ENCODE data around the gene YPEL1.
"Not testable (repeated sequence)": the region's sequence is repeated elsewhere in the genome, so short reads cannot be mapped to it uniquely, and the experiment has no call there.

Gene YPEL1

GRCh38 chr22:21725956-21726649, 9.5 kb downstream of the YPEL1 start:
- TF ChIP-seq POLR2AphosphoS5 (IDR thresholded peaks at IDR 0.05; ENCODE audit: low read depth, low read length) (no peak), POU2F2 (IDR thresholded peaks at IDR 0.05; ENCODE audit: low read depth, low read length) (no peak), TAF1 (IDR thresholded peaks at IDR 0.05; ENCODE audit: low read depth, low read length) (no peak)
- FAIRE-seq: no peak
- DNase-seq (ENCODE audit: insufficient read length, low spot score): no peak

- FAIRE-seq; DNase-seq (ENCODE audit: insufficient read length, low spot score): not testable (repeated sequence)
These were observed 11.1 kb downstream of the YPEL1 start for GRCh38 chr22:21724496-21724895.

GRCh38 chr22:21721195-21721852, 14.3 kb downstream of the YPEL1 start:
- FAIRE-seq; DNase-seq (ENCODE audit: insufficient read length, low spot score): not testable (repeated sequence)

- not testable (repeated sequence) for DNase-seq (ENCODE audit: insufficient read length, low spot score); FAIRE-seq
These were observed 15.3 kb downstream of the YPEL1 start for GRCh38 chr22:21720191-21720859.

GRCh38 chr22:21719024-21719423, 16.6 kb downstream of the YPEL1 start:
- peak; percentile 47 for FAIRE-seq
- TF ChIP-seq POU2F2 (IDR thresholded peaks at IDR 0.05; ENCODE audit: low read depth, low read length) (no peak), PAX5 (IDR thresholded peaks at IDR 0.05; ENCODE audit: insufficient read depth, low read length, severe bottlenecking) (no peak), POLR2A (IDR thresholded peaks at IDR 0.05; ENCODE audit: low read depth, low read length) (no peak), TAF1 (IDR thresholded peaks at IDR 0.05; ENCODE audit: low read depth, low read length) (no peak), POLR2AphosphoS5 (IDR thresholded peaks at IDR 0.05; ENCODE audit: low read depth, low read length) (no peak)
- DNase-seq (ENCODE audit: insufficient read length, low spot score): no peak

- DNase-seq (ENCODE audit: insufficient read length, low spot score): no peak
These were observed 17.1 kb downstream of the YPEL1 start for GRCh38 chr22:21718499-21718898.

GRCh38 chr22:21716395-21717122, 19.0 kb downstream of the YPEL1 start:
- not testable (repeated sequence) for DNase-seq (ENCODE audit: insufficient read length, low spot score); FAIRE-seq

More at GRCh38 chr22:21718499-21718898, 17.1 kb downstream of the YPEL1 start:
- no peak for FAIRE-seq
- no peak for TF ChIP-seq POLR2AphosphoS5 (IDR thresholded peaks at IDR 0.05; ENCODE audit: low read depth, low read length)
- TF ChIP-seq PAX5 (IDR thresholded peaks at IDR 0.05; ENCODE audit: insufficient read depth, low read length, severe bottlenecking): no peak
- TF ChIP-seq POU2F2 (IDR thresholded peaks at IDR 0.05; ENCODE audit: low read depth, low read length): no peak
- TF ChIP-seq POLR2A (IDR thresholded peaks at IDR 0.05; ENCODE audit: low read depth, low read length): no peak
- TF ChIP-seq SPI1 (IDR thresholded peaks at IDR 0.05; ENCODE audit: low read depth, low read length): no peak
- no peak for TF ChIP-seq TAF1 (IDR thresholded peaks at IDR 0.05; ENCODE audit: low read depth, low read length)

GRCh38 chr22:21714786-21715185, 20.8 kb downstream of the YPEL1 start:
- TF ChIP-seq PAX5 (IDR thresholded peaks at IDR 0.05; ENCODE audit: insufficient read depth, low read length, severe bottlenecking) (no peak), POLR2A (IDR thresholded peaks at IDR 0.05; ENCODE audit: low read depth, low read length) (no peak), TAF1 (IDR thresholded peaks at IDR 0.05; ENCODE audit: low read depth, low read length) (no peak), POU2F2 (IDR thresholded peaks at IDR 0.05; ENCODE audit: low read depth, low read length) (no peak), POLR2AphosphoS5 (IDR thresholded peaks at IDR 0.05; ENCODE audit: low read depth, low read length) (no peak), SPI1 (IDR thresholded peaks at IDR 0.05; ENCODE audit: low read depth, low read length) (no peak)
- no peak for DNase-seq (ENCODE audit: insufficient read length, low spot score)
- no peak for FAIRE-seq

- DNase-seq (ENCODE audit: insufficient read length, low spot score) (no peak), FAIRE-seq (no peak)
- TF ChIP-seq POLR2AphosphoS5 (IDR thresholded peaks at IDR 0.05; ENCODE audit: low read depth, low read length) (no peak), TAF1 (IDR thresholded peaks at IDR 0.05; ENCODE audit: low read depth, low read length) (no peak), POLR2A (IDR thresholded peaks at IDR 0.05; ENCODE audit: low read depth, low read length) (no peak), POU2F2 (IDR thresholded peaks at IDR 0.05; ENCODE audit: low read depth, low read length) (no peak), SPI1 (IDR thresholded peaks at IDR 0.05; ENCODE audit: low read depth, low read length) (no peak), PAX5 (IDR thresholded peaks at IDR 0.05; ENCODE audit: insufficient read depth, low read length, severe bottlenecking) (no peak)
These were observed 21.4 kb downstream of the YPEL1 start for GRCh38 chr22:21714059-21714770.

GRCh38 chr22:21713428-21714058, 22.1 kb downstream of the YPEL1 start:
- TF ChIP-seq TAF1 (IDR thresholded peaks at IDR 0.05; ENCODE audit: low read depth, low read length): no peak
- no peak for FAIRE-seq

More at GRCh38 chr22:21713428-21714058, 22.1 kb downstream of the YPEL1 start:
- DNase-seq (ENCODE audit: insufficient read length, low spot score): no peak

Measured in GM12891 (cell line).